B cell (primary cell): Measurements from ENCODE around the gene UCN2.

Experiments
- CTCF ChIP-seq: fragments of 200-600 bp; IDR thresholded peaks from one replicate; pipeline ENCODE4 v1.8.0; 2022; ENCODE audit warnings: antibody characterized with exemption, mild to moderate bottlenecking
- EZH2 ChIP-seq: IDR thresholded peaks from 2 replicates; pipeline ENCODE4 v1.6.1; 2012; ENCODE audit warnings: borderline replicate concordance, low read depth, mild to moderate bottlenecking, moderate library complexity, low read length; ENCODE audit not compliant: insufficient read depth, poor library complexity, severe bottlenecking

- TF ChIP-seq CTCF: no peak
- TF ChIP-seq EZH2: no peak
These were observed 20.2 kb downstream of the UCN2 start for GRCh38 chr3:48543271-48543866.
